Activated naive CD8-positive, alpha-beta T cell treated with anti-CD3 and anti-CD28 coated beads for 36 hours (primary cell): Measurements from ENCODE around the gene SREK1IP1. TPM values are rescaled to one million over a fixed set of nuclear protein-coding genes. Genes with fewer than 3 reads are reported as not detected.
"Not testable (repeated sequence)": the region's sequence is repeated elsewhere in the genome, so short reads cannot be mapped to it uniquely, and the experiment has no call there.

ENCODE experiments used
- DNase-seq: peaks from one replicate; pipeline ENCODE4 v3.0.0; 2021
- H3K27ac Mint-ChIP-seq: one replicate; pipeline ENCODE4 v1.8.0; 2022; ENCODE audit warnings: mild to moderate bottlenecking, moderate library complexity, mixed read lengths
- H3K27me3 Mint-ChIP-seq: one replicate; pipeline ENCODE4 v1.8.0; 2022; ENCODE audit warnings: mild to moderate bottlenecking, mixed read lengths
- H3K36me3 Mint-ChIP-seq: one replicate; pipeline ENCODE4 v1.8.0; 2021; ENCODE audit warnings: mild to moderate bottlenecking, mixed read lengths
- H3K4me1 Mint-ChIP-seq: one replicate; pipeline ENCODE4 v1.8.0; 2021; ENCODE audit warnings: mixed read lengths
- H3K4me3 Mint-ChIP-seq: one replicate; pipeline ENCODE4 v1.8.0; 2022; ENCODE audit warnings: mild to moderate bottlenecking, moderate library complexity, mixed read lengths
- H3K9me3 Mint-ChIP-seq: one replicate; pipeline ENCODE4 v1.8.0; 2022; ENCODE audit warnings: mixed read lengths
- total RNA-seq, 2 experiments: library from RNA; stranded (reverse); gene quantifications; one replicate each; pipeline ENCODE4 v1.2.3, GENCODE V29; 2021

The SREK1IP1 gene
- total RNA-seq, 2 experiments from 2014 or later = 27.3 to 33.5 TPM

GRCh38 chr5:64727150-64727549 is 41.3 kb downstream of the SREK1IP1 start:
- Mint-ChIP-seq H3K36me3 (peaks cover 23% of the 10 kb centered on the region), H3K27me3 (no peaks in the 10 kb centered on the region), H3K4me1 (peaks cover 7% of the 10 kb centered on the region), H3K9me3 (no peaks in the 10 kb centered on the region), H3K27ac (no peak overlapping the region), H3K4me3 (no peak overlapping the region)
- no peak for DNase-seq

- Mint-ChIP-seq H3K9me3 (no peaks in the 10 kb centered on the region), H3K4me1 (no peaks in the 10 kb centered on the region), H3K4me3 (no peak overlapping the region), H3K27me3 (no peaks in the 10 kb centered on the region), H3K36me3 (peaks cover 9% of the 10 kb centered on the region), H3K27ac (no peak overlapping the region)
- DNase-seq = no peak
These were observed 45.9 kb downstream of the SREK1IP1 start for GRCh38 chr5:64722588-64722987.

DNA sequence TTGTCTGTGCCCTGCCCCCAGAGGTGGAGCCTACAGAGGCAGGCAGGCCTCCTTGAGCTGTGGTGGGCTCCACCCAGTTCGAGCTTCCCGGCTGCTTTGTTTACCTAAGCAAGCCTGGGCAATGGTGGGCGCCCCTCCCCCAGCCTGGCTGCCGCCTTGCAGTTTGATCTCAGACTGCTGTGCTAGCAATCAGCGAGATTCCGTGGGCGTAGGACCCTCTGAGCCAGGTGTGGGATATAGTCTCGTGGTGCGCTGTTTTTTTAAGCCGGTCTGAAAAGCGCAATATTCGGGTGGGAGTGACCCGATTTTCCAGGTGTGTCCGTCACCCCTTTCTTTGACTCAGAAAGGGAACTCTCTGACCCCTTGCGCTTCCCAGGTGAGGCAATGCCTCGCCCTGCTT is 54.0 kb downstream of the SREK1IP1 start:
- not testable (repeated sequence) for H3K4me3 Mint-ChIP-seq, H3K27me3 Mint-ChIP-seq, H3K9me3 Mint-ChIP-seq, H3K27ac Mint-ChIP-seq, H3K4me1 Mint-ChIP-seq, DNase-seq, H3K36me3 Mint-ChIP-seq

DNA sequence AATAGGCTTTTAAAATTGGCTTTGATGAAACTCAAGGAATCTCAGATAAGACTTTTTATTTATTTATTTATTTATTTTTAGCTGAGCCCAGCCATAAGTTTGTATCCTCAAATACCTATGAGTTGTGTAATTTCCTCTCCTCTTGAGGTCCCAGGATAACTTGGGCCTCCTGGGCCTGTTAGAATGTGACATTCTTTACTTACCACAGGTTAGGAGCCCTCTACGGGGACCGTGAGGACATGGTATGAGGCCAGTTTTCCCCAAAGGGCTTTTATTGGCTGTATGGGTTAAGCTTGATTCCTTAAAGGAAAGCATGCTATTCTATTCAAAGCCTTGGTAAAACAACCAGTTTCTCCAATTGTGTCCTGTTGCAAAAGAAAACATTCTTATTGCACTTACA is 61.3 kb downstream of the SREK1IP1 start:
- Mint-ChIP-seq H3K4me3 (no peak overlapping the region), H3K4me1 (no peaks in the 10 kb centered on the region), H3K27ac (no peak overlapping the region), H3K27me3 (peaks cover 5% of the 10 kb centered on the region), H3K9me3 (peaks cover 3% of the 10 kb centered on the region), H3K36me3 (no peaks in the 10 kb centered on the region)
- no peak for DNase-seq

GRCh38 chr5:64706074-64706473 is 62.4 kb downstream of the SREK1IP1 start:
- H3K36me3 Mint-ChIP-seq, H3K4me1 Mint-ChIP-seq, DNase-seq, H3K27ac Mint-ChIP-seq, H3K9me3 Mint-ChIP-seq, H3K4me3 Mint-ChIP-seq, H3K27me3 Mint-ChIP-seq: not testable (repeated sequence)

GRCh38 chr5:64700765-64701164 is 67.7 kb downstream of the SREK1IP1 start:
- no peak overlapping the region for H3K4me3 Mint-ChIP-seq
- no peaks in the 10 kb centered on the region for H3K4me1 Mint-ChIP-seq
- peaks cover 12% of the 10 kb centered on the region for H3K27me3 Mint-ChIP-seq
- H3K9me3 Mint-ChIP-seq = peaks cover 8% of the 10 kb centered on the region
- no peaks in the 10 kb centered on the region for H3K36me3 Mint-ChIP-seq
- DNase-seq = no peak
- no peak overlapping the region for H3K27ac Mint-ChIP-seq

DNA sequence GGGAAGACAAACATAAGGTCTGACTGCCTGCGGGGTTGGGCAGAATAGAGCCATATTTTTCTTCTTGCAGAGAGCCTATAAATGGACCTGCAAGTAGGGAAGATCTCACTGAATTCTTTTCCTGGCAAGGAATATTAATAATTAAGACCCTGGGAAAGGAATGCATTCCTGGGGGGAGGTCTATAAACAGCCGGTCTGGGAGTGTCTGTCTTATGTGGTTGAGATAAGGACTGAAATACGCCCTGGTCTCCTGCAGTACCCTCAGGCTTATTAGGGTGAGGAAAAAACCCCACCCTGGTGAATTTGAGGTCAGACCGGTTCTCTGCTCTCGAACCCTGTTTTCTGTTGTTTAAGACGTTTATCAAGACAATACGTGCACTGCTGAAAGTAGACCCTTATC is 72.1 kb downstream of the SREK1IP1 start:
- peaks cover 28% of the 10 kb centered on the region for H3K27me3 Mint-ChIP-seq
- not testable (repeated sequence) for H3K9me3 Mint-ChIP-seq, H3K4me3 Mint-ChIP-seq, H3K4me1 Mint-ChIP-seq, H3K27ac Mint-ChIP-seq, DNase-seq, H3K36me3 Mint-ChIP-seq

DNA sequence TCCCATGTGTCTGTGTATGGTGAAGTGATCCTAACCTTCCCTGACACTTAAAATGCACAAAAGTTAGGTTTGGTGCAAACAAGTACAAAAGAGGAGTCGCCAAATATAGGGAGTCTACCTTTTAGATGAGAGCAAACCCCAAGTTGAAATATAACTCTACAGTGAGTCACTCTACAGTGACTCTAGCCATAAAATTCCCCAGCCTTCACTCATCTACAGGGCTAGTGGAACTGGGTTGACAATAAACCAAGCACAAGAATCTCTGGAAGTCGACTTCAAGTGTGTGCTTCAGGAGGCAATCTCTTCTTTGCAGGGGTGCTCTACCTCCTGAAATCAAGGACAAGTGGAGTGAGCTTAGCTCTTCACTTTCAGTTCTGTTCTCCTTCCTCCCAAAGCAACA is 74.9 kb downstream of the SREK1IP1 start:
- Mint-ChIP-seq H3K9me3 (peaks cover 8% of the 10 kb centered on the region), H3K4me1 (peaks cover 4% of the 10 kb centered on the region), H3K27me3 (peaks cover 45% of the 10 kb centered on the region), H3K27ac (no peak overlapping the region), H3K36me3 (no peaks in the 10 kb centered on the region), H3K4me3 (no peak overlapping the region)
- no peak for DNase-seq

DNA sequence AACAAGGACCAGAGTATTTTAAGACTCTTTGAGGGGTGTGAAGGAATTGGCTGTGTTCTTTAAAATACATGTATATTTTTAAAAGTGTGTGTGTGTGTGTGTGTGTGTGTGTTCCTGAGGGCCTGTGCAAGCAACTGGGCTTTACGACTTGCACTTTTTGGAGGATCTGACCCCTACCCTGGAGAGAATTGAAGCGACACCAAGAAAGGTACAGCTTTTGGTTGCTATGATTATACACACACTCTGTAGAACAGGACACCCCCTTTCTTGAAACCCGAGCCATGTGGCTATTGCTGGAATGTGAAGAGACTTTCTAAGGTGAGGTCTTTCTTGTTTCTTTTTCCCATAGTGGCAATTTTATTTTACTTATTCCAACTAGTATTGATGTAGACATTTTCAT is 77.2 kb downstream of the SREK1IP1 start:
- Mint-ChIP-seq H3K27me3 (peaks cover 46% of the 10 kb centered on the region), H3K9me3 (peaks cover 3% of the 10 kb centered on the region), H3K36me3 (no peaks in the 10 kb centered on the region)

DNA sequence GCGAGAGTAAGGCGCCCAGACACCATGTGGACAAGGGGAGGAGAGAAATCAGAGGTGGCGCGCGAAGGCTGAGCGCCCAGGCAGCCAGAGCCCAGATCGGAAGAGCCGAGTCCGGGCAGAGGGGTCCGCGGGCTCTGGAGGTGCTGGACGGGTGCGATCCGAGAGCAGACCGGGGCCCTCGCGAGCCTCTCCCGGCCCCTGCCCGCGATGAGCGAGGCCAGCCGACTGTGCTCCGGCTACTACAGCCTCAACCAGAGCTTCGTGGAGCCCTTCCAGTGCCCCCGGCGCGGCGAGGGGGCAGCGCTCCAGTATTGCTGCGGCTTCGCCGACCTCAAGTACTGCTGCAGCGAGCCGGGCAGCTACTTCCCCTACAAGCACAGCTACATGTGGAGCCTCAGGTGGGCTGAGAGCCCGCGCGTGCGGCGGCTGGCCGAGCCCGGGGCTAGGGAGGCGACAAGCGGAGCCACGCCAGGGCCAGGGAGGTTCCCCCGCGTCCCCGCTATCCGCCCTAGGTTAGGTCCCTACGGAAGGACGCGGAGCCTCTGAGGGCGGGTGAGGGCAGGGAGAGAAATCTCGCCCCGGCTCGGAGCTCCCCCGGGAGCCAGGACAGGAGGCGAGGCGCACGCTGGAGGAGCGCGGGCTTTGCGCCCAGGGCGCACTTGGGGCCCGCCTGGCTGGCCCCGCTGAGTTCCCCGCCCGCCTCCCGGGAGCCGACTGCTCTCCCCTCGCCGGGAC is 77.9 kb downstream of the SREK1IP1 start, which contains the start of gene SHISAL2B:
Gene SHISAL2B (plus strand): TSS at position 87 of the 735 bp plus-strand sequence. CDS start 121 bp downstream, at position 208.
- Mint-ChIP-seq H3K4me3 (peak within 1 kb of the TSS; percentile 70), H3K36me3 (no peaks in the 10 kb centered on the region), H3K27ac (no peak within 1 kb of the TSS), H3K27me3 (peaks cover 46% of the 10 kb centered on the region), H3K4me1 (peaks cover 4% of the 10 kb centered on the region), H3K9me3 (no peaks in the 10 kb centered on the region)
- DNase-seq = peak; percentile 6

More for the DNA sequence above, 77.2 kb downstream of the SREK1IP1 start:
- Mint-ChIP-seq H3K4me1 (peaks cover 4% of the 10 kb centered on the region), H3K27ac (no peak overlapping the region), H3K4me3 (no peak overlapping the region)
- no peak for DNase-seq

DNA sequence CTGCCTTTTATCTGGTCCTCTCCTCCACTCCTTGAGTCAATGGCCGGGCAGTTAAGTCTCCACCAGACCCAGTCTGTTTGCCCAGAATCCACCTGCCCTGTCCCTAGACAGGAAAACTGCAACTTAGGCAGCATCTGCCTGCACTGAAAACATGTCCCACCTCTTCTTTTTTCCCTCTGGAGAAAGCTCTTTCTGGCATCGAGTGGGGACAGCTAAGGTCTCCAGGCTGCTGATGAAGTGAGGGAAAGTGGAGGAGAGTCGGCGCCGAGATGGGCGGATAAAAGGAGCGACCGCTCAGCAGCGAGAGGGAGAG is 78.4 kb downstream of the SREK1IP1 start:
- Mint-ChIP-seq H3K36me3 (no peaks in the 10 kb centered on the region), H3K27ac (no peak overlapping the region), H3K9me3 (no peaks in the 10 kb centered on the region), H3K4me3 (peak overlapping the region; percentile 70), H3K4me1 (peaks cover 4% of the 10 kb centered on the region), H3K27me3 (peaks cover 46% of the 10 kb centered on the region)
- no peak for DNase-seq

GRCh38 chr5:64688965-64689364 is 79.5 kb downstream of the SREK1IP1 start:
- Mint-ChIP-seq H3K27me3 (peaks cover 46% of the 10 kb centered on the region), H3K9me3 (no peaks in the 10 kb centered on the region), H3K4me3 (no peak overlapping the region), H3K27ac (no peak overlapping the region), H3K4me1 (peaks cover 4% of the 10 kb centered on the region), H3K36me3 (no peaks in the 10 kb centered on the region)
- no peak for DNase-seq

- Mint-ChIP-seq H3K4me3 (no peak overlapping the region), H3K36me3 (no peaks in the 10 kb centered on the region), H3K4me1 (peaks cover 4% of the 10 kb centered on the region), H3K27ac (no peak overlapping the region), H3K9me3 (no peaks in the 10 kb centered on the region), H3K27me3 (peaks cover 41% of the 10 kb centered on the region)
- no peak for DNase-seq
These were observed 80.1 kb downstream of the SREK1IP1 start for GRCh38 chr5:64688391-64688790.

DNA sequence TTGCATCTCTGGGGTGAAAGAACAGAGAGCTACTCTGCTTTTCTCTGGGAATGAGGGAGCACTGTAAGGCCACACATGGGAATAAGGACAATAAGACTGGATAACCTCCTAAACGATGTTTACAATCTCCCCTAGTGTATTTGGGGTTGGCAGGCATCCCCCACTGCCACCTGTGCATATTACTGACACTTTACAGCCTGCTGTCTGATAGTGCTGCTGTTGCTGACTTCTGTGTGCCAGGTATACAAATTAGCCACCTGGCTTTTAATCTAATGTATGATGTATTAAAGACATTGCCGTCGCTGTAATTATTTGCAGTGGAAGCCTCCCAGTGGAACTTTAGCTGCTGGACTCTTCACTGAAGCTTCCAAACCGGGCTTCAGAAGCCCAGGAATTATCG is 82.6 kb downstream of the SREK1IP1 start:
- H3K27me3 Mint-ChIP-seq = peaks cover 24% of the 10 kb centered on the region
- no peaks in the 10 kb centered on the region for H3K9me3 Mint-ChIP-seq
- no peaks in the 10 kb centered on the region for H3K36me3 Mint-ChIP-seq
- peaks cover 4% of the 10 kb centered on the region for H3K4me1 Mint-ChIP-seq
- no peak for DNase-seq
- H3K27ac Mint-ChIP-seq = no peak overlapping the region
- no peak overlapping the region for H3K4me3 Mint-ChIP-seq

- Mint-ChIP-seq H3K4me1 (no peaks in the 10 kb centered on the region), H3K27ac (no peak overlapping the region), H3K9me3 (no peaks in the 10 kb centered on the region), H3K4me3 (no peak overlapping the region), H3K27me3 (peaks cover 15% of the 10 kb centered on the region), H3K36me3 (no peaks in the 10 kb centered on the region)
- no peak for DNase-seq
These were observed 85.9 kb downstream of the SREK1IP1 start for GRCh38 chr5:64682608-64683007.

DNA sequence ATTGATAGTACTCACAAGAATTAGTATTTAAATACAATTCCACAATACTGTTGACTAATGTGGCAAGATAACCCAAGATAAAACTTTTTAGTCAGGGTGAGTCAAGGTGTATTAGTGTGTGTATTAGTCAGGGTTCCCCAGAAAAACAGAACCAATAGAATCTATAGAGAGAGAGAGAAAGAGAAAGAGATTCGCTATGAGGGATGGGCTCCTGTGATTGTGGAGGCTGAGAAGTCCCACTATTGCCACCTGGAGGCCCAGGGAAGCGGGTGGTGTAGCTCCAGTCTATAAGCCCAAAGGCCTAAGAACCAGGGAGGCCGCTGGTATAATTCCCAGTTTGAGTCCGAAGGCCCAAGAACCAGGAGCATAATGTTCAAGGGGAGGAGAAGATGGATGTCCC is 88.2 kb downstream of the SREK1IP1 start:
- no peak for DNase-seq

More for the DNA sequence above, 88.2 kb downstream of the SREK1IP1 start:
- Mint-ChIP-seq H3K4me3 (no peak overlapping the region), H3K27me3 (peaks cover 16% of the 10 kb centered on the region), H3K9me3 (no peaks in the 10 kb centered on the region), H3K4me1 (no peaks in the 10 kb centered on the region), H3K27ac (no peak overlapping the region), H3K36me3 (no peaks in the 10 kb centered on the region)
